Natural killer cell (primary cell): ENCODE data around the gene CDH23. TPM values are rescaled to one million over a fixed set of nuclear protein-coding genes. Genes with fewer than 3 reads are reported as not detected.

Experiments used
- ATAC-seq, 3 donors: fragments of 150-1000 bp in 2 of 3; fragments of 200-7000 bp in 1 of 3; cut with Tn5 transposase; 1 replicate in 1 of 3; 2 replicates in 2 of 3; pipeline ENCODE4 v1.10.0; 2021; ENCODE audit warnings: mild to moderate bottlenecking in 2 of 3, moderate library complexity in 2 of 3
- DNase-seq, 2 donors: peaks; one replicate each; pipeline versions ENCODE4 v3.0.0 to v3.0.0-alpha.2; 2013 to 2021; ENCODE audit warnings: mixed read lengths in 1 of 2
- H3K27ac ChIP-seq: one replicate; pipeline ENCODE4 v1.5.1; 2013; ENCODE audit warnings: mild to moderate bottlenecking, low read length
- H3K27me3 ChIP-seq: one replicate; pipeline ENCODE4 v1.6.1; 2013; ENCODE audit warnings: low read length; ENCODE audit not compliant: control insufficient read depth, insufficient read depth
- H3K36me3 ChIP-seq: one replicate; pipeline ENCODE4 v1.6.1; 2013; ENCODE audit warnings: low read length; ENCODE audit not compliant: control insufficient read depth, insufficient read depth
- H3K4me1 ChIP-seq: one replicate; pipeline ENCODE4 v1.6.1; 2013; ENCODE audit warnings: low read length; ENCODE audit not compliant: control insufficient read depth, insufficient read depth
- H3K4me3 ChIP-seq: one replicate; pipeline ENCODE4 v1.5.1; 2013; ENCODE audit warnings: low read length
- H3K9me3 ChIP-seq: one replicate; pipeline ENCODE4 v1.6.1; 2013; ENCODE audit warnings: low read length; ENCODE audit not compliant: control insufficient read depth, insufficient read depth
- H3K27ac Mint-ChIP-seq, 2 donors: one replicate each; pipeline ENCODE4 v1.8.0; 2022; ENCODE audit warnings: mild to moderate bottlenecking in 2 of 2, mixed read lengths in 2 of 2, moderate library complexity in 1 of 2
- H3K27me3 Mint-ChIP-seq, 2 donors: one replicate each; pipeline ENCODE4 v1.8.0; 2022; ENCODE audit warnings: low read depth in 2 of 2, mixed read lengths in 2 of 2
- H3K36me3 Mint-ChIP-seq: one replicate; pipeline ENCODE4 v1.8.0; 2022; ENCODE audit warnings: mixed read lengths
- H3K4me1 Mint-ChIP-seq, 2 donors: one replicate each; pipeline ENCODE4 v1.8.0; 2022; ENCODE audit warnings: mixed read lengths in 2 of 2
- H3K4me3 Mint-ChIP-seq: one replicate; pipeline ENCODE4 v1.8.0; 2022; ENCODE audit warnings: mild to moderate bottlenecking, moderate library complexity, mixed read lengths
- H3K9me3 Mint-ChIP-seq, 2 donors: one replicate each; pipeline ENCODE4 v1.8.0; 2022; ENCODE audit warnings: mixed read lengths in 2 of 2
- CTCF ChIP-seq: fragments of 200-600 bp; IDR thresholded peaks from one replicate; pipeline ENCODE4 v1.8.0; 2022; ENCODE audit warnings: antibody characterized with exemption
- WGBS: methylation state at CpG from one replicate; pipeline ENCODE4 v1.1.7; 2013; ENCODE audit warnings: missing lambda C conversion rate; ENCODE audit not compliant: insufficient coverage; 5-methylcytosine and 5-hydroxymethylcytosine counted together
- intact Hi-C: fragments of 100-400 bp; cut with micrococcal nuclease; formaldehyde crosslinking; loops from one replicate; pipeline ENCODE4 v1.14.2; 2022
- total RNA-seq, 4 donors: library from RNA; stranded (reverse); fragments of 120-200 nt in 1 of 4; gene quantifications; one replicate each; pipeline versions ENCODE4 v1.2.3 to v1.2.4, GENCODE V29; 2013 to 2022

CDH23 gene
- total RNA-seq, 3 donors from 2014 or later (not counting 1 experiment from before 2014, with no cell fraction given): 1.2 to 6.0 (median 4.3) TPM

GRCh38 chr10:71739358-71739900, 342.7 kb downstream of the CDH23 start:
- 85% methylated on average over 8 of the region's 8 CpGs for WGBS

GRCh38 chr10:71740069-71740653, 343.4 kb downstream of the CDH23 start:
- intact Hi-C loops: loop anchor here (5.0 kb wide), 1 partner anchor 43 kb away; no protein-coding TSS in a partner anchor
- Histone ChIP-seq H3K27me3 (no peaks in the 10 kb centered on the region), H3K9me3 (no peaks in the 10 kb centered on the region), H3K27ac (no peak overlapping the region), H3K4me3 (no peak overlapping the region), H3K36me3 (no peaks in the 10 kb centered on the region), H3K4me1 (peaks cover 98% of the 10 kb centered on the region)
- peak overlapping the region; percentile 41 to 90 for H3K27ac Mint-ChIP-seq
- WGBS: 75% methylated on average over 9 of the region's 9 CpGs
- ATAC-seq: no peak
- no peak for DNase-seq
- peak overlapping the region; percentile 55 for H3K4me3 Mint-ChIP-seq
- TF ChIP-seq CTCF: no peak
- H3K4me1 Mint-ChIP-seq: peaks cover 78 to 88% of the 10 kb centered on the region in 2 donors
- H3K36me3 Mint-ChIP-seq: no peaks in the 10 kb centered on the region
- H3K9me3 Mint-ChIP-seq: no peaks in the 10 kb centered on the region
- no peaks in the 10 kb centered on the region for H3K27me3 Mint-ChIP-seq

More at GRCh38 chr10:71739358-71739900, 342.7 kb downstream of the CDH23 start:
- Mint-ChIP-seq H3K27ac (peak overlapping the region; percentile 41 to 90), H3K36me3 (no peaks in the 10 kb centered on the region), H3K9me3 (no peaks in the 10 kb centered on the region), H3K4me1 (peaks cover 79 to 88% of the 10 kb centered on the region in 2 donors), H3K4me3 (peak overlapping the region; percentile 49), H3K27me3 (no peaks in the 10 kb centered on the region)
- Histone ChIP-seq H3K36me3 (no peaks in the 10 kb centered on the region), H3K27ac (no peak overlapping the region), H3K9me3 (no peaks in the 10 kb centered on the region), H3K27me3 (no peaks in the 10 kb centered on the region), H3K4me3 (no peak overlapping the region), H3K4me1 (peaks cover 99% of the 10 kb centered on the region)
- intact Hi-C loops: no loop called here
- no peak for DNase-seq
- TF ChIP-seq CTCF: no peak
- ATAC-seq: no peak

GRCh38 chr10:71741029-71741428, 344.3 kb downstream of the CDH23 start:
- H3K36me3 ChIP-seq: no peaks in the 10 kb centered on the region
- Mint-ChIP-seq H3K27me3 (no peaks in the 10 kb centered on the region), H3K9me3 (no peaks in the 10 kb centered on the region), H3K27ac (peak overlapping the region; percentile 88 to 90), H3K36me3 (no peaks in the 10 kb centered on the region), H3K4me1 (peaks cover 75 to 88% of the 10 kb centered on the region in 2 donors), H3K4me3 (peak overlapping the region; percentile 68)
- no peaks in the 10 kb centered on the region for H3K27me3 ChIP-seq
- H3K9me3 ChIP-seq: no peaks in the 10 kb centered on the region
- peak overlapping the region; percentile 60 for H3K27ac ChIP-seq
- peaks cover 98% of the 10 kb centered on the region for H3K4me1 ChIP-seq
- intact Hi-C loops: loop anchor here (5.0 kb wide), 1 partner anchor 44 kb away; no protein-coding TSS in a partner anchor
- no peak for ATAC-seq
- TF ChIP-seq CTCF: no peak
- peak in 1 of 2 donors; percentile 37 for DNase-seq
- no peak overlapping the region for H3K4me3 ChIP-seq
- 39% methylated on average over 3 of the region's 4 CpGs for WGBS
